Measurements from ENCODE around the gene ST8SIA1.

DNA sequence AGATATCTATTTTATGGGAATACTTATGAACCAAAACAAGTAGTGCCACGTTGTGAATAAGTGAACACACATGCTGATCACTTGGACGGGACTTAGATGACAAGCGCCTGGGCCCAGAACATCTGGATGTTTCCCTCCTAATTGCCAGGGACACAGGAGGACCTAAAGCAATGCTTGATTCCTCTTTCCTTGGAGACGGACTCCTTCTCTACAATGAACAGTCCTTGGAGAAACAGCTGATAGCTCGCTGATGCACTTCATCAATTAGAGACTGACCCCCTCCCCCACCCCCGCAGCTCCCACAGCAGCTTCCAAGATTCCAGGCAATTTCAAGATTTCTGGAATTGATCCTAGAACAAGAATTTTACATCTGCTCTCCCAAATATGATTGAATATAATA, 86.4 kb downstream of the ST8SIA1 start:
- TF ChIP-seq TARDBP (IDR thresholded peaks at IDR 0.05) (no peak), ELF4 (IDR thresholded peaks at IDR 0.05) (no peak), HDGF (IDR thresholded peaks at IDR 0.05; ENCODE audit: borderline replicate concordance) (no peak), BHLHE40 (IDR thresholded peaks at IDR 0.05; ENCODE audit: borderline replicate concordance) (no peak)
